A549 (cell line): Measurements from ENCODE around the gene CTNNA3. TPM values are rescaled to one million over a fixed set of nuclear protein-coding genes. Genes with fewer than 3 reads are reported as not detected.

ENCODE experiments used
- ATAC-seq, 2 experiments: fragments of 200-7000 bp in 1 of 2; fragments of >200 bp in 1 of 2; cut with Nextera tagmentation in 1 of 2; cut with Tn5 transposase in 1 of 2; 3 replicates each; pipeline versions ENCODE4 v1.8.0 to v1.9.1; 2018 to 2020; ENCODE audit warnings: mild to moderate bottlenecking in 1 of 2, moderate library complexity in 1 of 2
- CTCF ChIA-PET: fragments of 300-600 bp; sonication (Branson Sonifier 250); formaldehyde crosslinking; extraction: SDS; loops from one replicate; lab custom pipeline; 2021; ENCODE audit warnings: antibody characterized with exemption, inconsistent platforms; lab: Yijun Ruan, JAX
- POLR2A ChIA-PET: fragments of 350-600 bp; formaldehyde crosslinking; extraction: SDS; loops from one replicate; lab custom pipeline; 2021; ENCODE audit warnings: antibody characterized with exemption, inconsistent platforms; lab: Yijun Ruan, JAX
- DNase-seq, 2 experiments: peaks; one replicate each; pipeline versions ENCODE4 v3.0.0 to v3.0.0-alpha.2; 2011 to 2016; ENCODE audit warnings: low read depth in 1 of 2, low spot score in 1 of 2
- FAIRE-seq: peaks from 2 replicates; lab custom pipeline; 2011; peaks lifted over from hg19 to GRCh38; lab: Jason Lieb, UNC
- H3K27ac ChIP-seq, 2 experiments: fragments of >200 bp; sonication (Bioruptor Twin); formaldehyde crosslinking; 3 replicates each; pipeline ENCODE4 v1.5.1; 2016 to 2017
- H3K4me1 ChIP-seq: fragments of >200 bp; sonication (Bioruptor Twin); formaldehyde crosslinking; 3 replicates; pipeline ENCODE4 v1.6.1; 2016
- H3K4me2 ChIP-seq: fragments of >200 bp; sonication (Bioruptor Twin); formaldehyde crosslinking; 3 replicates; pipeline ENCODE4 v1.6.1; 2016
- H3K4me3 ChIP-seq: fragments of >200 bp; sonication (Bioruptor Twin); formaldehyde crosslinking; 3 replicates; pipeline ENCODE4 v1.5.1; 2016
- H3K9me3 ChIP-seq: fragments of >200 bp; sonication (Bioruptor Twin); formaldehyde crosslinking; 3 replicates; pipeline ENCODE4 v1.6.1; 2016
- CBX2 ChIP-seq: fragments of 200-600 bp; sonication (generic); IDR thresholded peaks from 2 replicates; pipeline ENCODE4 v1.6.1; 2016; ENCODE audit warnings: low read depth, mild to moderate bottlenecking, borderline replicate concordance
- CHD2 ChIP-seq: fragments of 150-350 bp; IDR thresholded peaks from 2 replicates; pipeline ENCODE4 v1.6.1; 2014; ENCODE audit warnings: low read length; ENCODE audit not compliant: partially characterized antibody
- E2F6 ChIP-seq: IDR thresholded peaks from 2 replicates; pipeline ENCODE4 v1.6.1; 2012; ENCODE audit warnings: low read depth, borderline replicate concordance
- ESRRA ChIP-seq: fragments of 150-350 bp; IDR thresholded peaks from 2 replicates; pipeline ENCODE4 v1.6.1; 2014; ENCODE audit warnings: mild to moderate bottlenecking, low read length, borderline replicate concordance
- FOSB ChIP-seq: fragments of 250-450 bp; sonication (Bioruptor Pico); IDR thresholded peaks from 2 replicates; pipeline ENCODE4 v1.5.0; 2020; ENCODE audit warnings: mild to moderate bottlenecking, moderate library complexity
- FOSL2 ChIP-seq, 2 experiments: fragments of 450-650 bp in 1 of 2; fragments of >200 bp in 1 of 2; sonication (Bioruptor Twin) in 1 of 2; formaldehyde crosslinking; IDR thresholded peaks; 2 replicates each; pipeline versions ENCODE4 v1.5.0 to v1.6.1; 2016 to 2020; ENCODE audit warnings: mild to moderate bottlenecking in 1 of 2, moderate library complexity in 1 of 2
- FOXS1 ChIP-seq: fragments of 250-450 bp; sonication (Bioruptor Pico); IDR thresholded peaks from 2 replicates; pipeline ENCODE4 v1.5.0; 2020; ENCODE audit warnings: mild to moderate bottlenecking, moderate library complexity
- GATA3 ChIP-seq: IDR thresholded peaks from 2 replicates; pipeline ENCODE4 v1.6.1; 2012; ENCODE audit warnings: borderline replicate concordance
- HDAC2 ChIP-seq: fragments of 200-600 bp; sonication (generic); IDR thresholded peaks from 2 replicates; pipeline ENCODE4 v1.6.1; 2016
- HMGXB4 ChIP-seq: fragments of 250-450 bp; sonication (Bioruptor Pico); IDR thresholded peaks from 2 replicates; pipeline ENCODE4 v1.5.0; 2021; ENCODE audit warnings: mild to moderate bottlenecking, moderate library complexity, borderline replicate concordance
- HOXB13 ChIP-seq: fragments of 250-450 bp; sonication (Bioruptor Pico); IDR thresholded peaks from 2 replicates; pipeline ENCODE4 v1.5.0; 2020; ENCODE audit warnings: low read depth, mild to moderate bottlenecking, moderate library complexity
- HOXB5 ChIP-seq: fragments of 250-450 bp; sonication (Bioruptor Pico); IDR thresholded peaks from 2 replicates; pipeline ENCODE4 v1.5.0; 2020; ENCODE audit warnings: mild to moderate bottlenecking, moderate library complexity
- MAFK ChIP-seq: fragments of 450-650 bp; IDR thresholded peaks from 2 replicates; pipeline ENCODE4 v1.6.1; 2014; ENCODE audit not compliant: partially characterized antibody
- MAZ ChIP-seq: fragments of 150-350 bp; IDR thresholded peaks from 2 replicates; pipeline ENCODE4 v1.6.1; 2014; ENCODE audit warnings: antibody characterized with exemption, low read depth, low read length, borderline replicate concordance
- MYC ChIP-seq: IDR thresholded peaks from 2 replicates; pipeline ENCODE4 v1.6.1; 2012; ENCODE audit warnings: mild to moderate bottlenecking, inconsistent platforms, low read length, improper control_type of control experiment, borderline replicate concordance
- NPAS2 ChIP-seq: fragments of 250-450 bp; sonication (Bioruptor Pico); IDR thresholded peaks from 2 replicates; pipeline ENCODE4 v1.8.0; 2022; ENCODE audit warnings: mild to moderate bottlenecking, moderate library complexity, borderline replicate concordance
- NR3C1 ChIP-seq: fragments of >200 bp; sonication (Bioruptor Twin); formaldehyde crosslinking; IDR thresholded peaks from 3 replicates; pipeline ENCODE4 v1.6.1; 2017
- POLR2A ChIP-seq: IDR thresholded peaks from 2 replicates; pipeline ENCODE4 v1.6.1; 2012; ENCODE audit warnings: mild to moderate bottlenecking, low read length
- POLR2AphosphoS2 ChIP-seq: conservative IDR thresholded peaks from 2 replicates; pipeline ENCODE4 v1.6.1; 2012; ENCODE audit warnings: low read length, improper control_type of control experiment, inconsistent platforms
- RAD21 ChIP-seq, 2 experiments: fragments of >200 bp in 1 of 2; sonication (Bioruptor Twin) in 1 of 2; formaldehyde crosslinking in 1 of 2; IDR thresholded peaks in 1 of 2; conservative IDR thresholded peaks in 1 of 2; 2 replicates in 1 of 2; 3 replicates in 1 of 2; pipeline ENCODE4 v1.6.1; 2012 to 2018; ENCODE audit warnings: inconsistent platforms in 1 of 2
- RARB ChIP-seq: fragments of 250-450 bp; sonication (Bioruptor Pico); IDR thresholded peaks from 2 replicates; pipeline ENCODE4 v1.8.0; 2021; ENCODE audit warnings: mild to moderate bottlenecking, moderate library complexity
- RFX5 ChIP-seq: fragments of 450-650 bp; IDR thresholded peaks from 2 replicates; pipeline ENCODE4 v1.7.1; 2014; ENCODE audit warnings: antibody characterized with exemption, mild to moderate bottlenecking, moderate library complexity
- RNF2 ChIP-seq: fragments of 200-600 bp; sonication (generic); IDR thresholded peaks from 2 replicates; pipeline ENCODE4 v1.6.1; 2016; ENCODE audit warnings: low read depth, mild to moderate bottlenecking, antibody characterized with exemption, moderate library complexity, borderline replicate concordance
- SMC3 ChIP-seq: fragments of >200 bp; sonication (Bioruptor Twin); formaldehyde crosslinking; IDR thresholded peaks from 3 replicates; pipeline ENCODE4 v1.6.1; 2018; ENCODE audit warnings: inconsistent platforms
- TP53 ChIP-seq: fragments of 250-450 bp; sonication (Bioruptor Pico); IDR thresholded peaks from 2 replicates; pipeline ENCODE4 v1.5.0; 2021; ENCODE audit warnings: mild to moderate bottlenecking, moderate library complexity
- ZNF302 ChIP-seq: fragments of 250-450 bp; sonication (Bioruptor Pico); IDR thresholded peaks from 2 replicates; pipeline ENCODE4 v1.9.0; 2021; ENCODE audit warnings: inconsistent platforms, mild to moderate bottlenecking, moderate library complexity
- WGBS: methylation state at CpG from one replicate; pipeline ENCODE4 v1.1.6; 2017; ENCODE audit errors: missing lambda C conversion rate; 5-methylcytosine and 5-hydroxymethylcytosine counted together
- polyA plus RNA-seq, 4 experiments: library from polyadenylated mRNA; depleted of rRNA in 3 of 4; stranded (reverse); fragments of >200 nt; fragmentation: RNase III in 1 of 4; extraction: RNeasy Plus Mini Kit Qiagen cat#74134 plus additional on column Dnase treatment in 1 of 4; gene quantifications; 2 replicates in 3 of 4; 3 replicates in 1 of 4; pipeline ENCODE4 v1.2.3, GENCODE V29; 2011 to 2017
- TF ChIP-seq, protein P1 (sequence below): fragments of >200 bp; sonication (Bioruptor Twin); formaldehyde crosslinking; IDR thresholded peaks from 3 replicates; pipeline ENCODE4 v1.6.1; 2016
- TF ChIP-seq, protein P2 (sequence below): IDR thresholded peaks from 2 replicates; pipeline ENCODE4 v1.6.1; 2012

Gene CTNNA3
- polyA plus RNA-seq, 2 of the 4 experiments (the other 2 are of a cell fraction), result not detected

DNA sequence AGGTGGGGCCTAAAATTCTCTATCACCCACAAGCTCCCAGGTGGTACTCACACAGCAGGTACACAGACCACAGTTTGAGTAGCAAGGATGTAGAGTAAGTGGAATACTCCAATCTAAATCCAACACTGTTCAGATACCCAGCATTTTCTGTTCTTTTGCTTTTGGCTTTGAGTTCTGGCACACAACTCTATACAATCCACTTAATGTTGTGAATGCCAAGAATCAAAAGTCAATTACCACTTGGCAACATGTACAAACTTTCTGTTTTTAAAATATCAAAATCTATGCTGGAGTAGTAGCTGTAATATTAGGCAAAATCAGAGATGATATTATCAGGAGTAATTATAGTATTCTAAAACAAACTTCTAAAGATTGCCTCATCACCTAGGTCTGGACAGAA lies 903.6 kb downstream of the CTNNA3 start:
- no peaks in the 10 kb centered on the region for H3K9me3 ChIP-seq
- ChIA-PET CTCF (no interaction called here), POLR2A (no interaction called here)
- DNase-seq (no peak), ATAC-seq (no peak), FAIRE-seq (no peak)
- H3K4me2 ChIP-seq, result no peak overlapping the region
- H3K27ac ChIP-seq, result no peak overlapping the region
- no peaks in the 10 kb centered on the region for H3K4me1 ChIP-seq
- TF ChIP-seq HMGXB4 (no peak), RAD21 (conservative IDR thresholded peaks at IDR 0.05 in 1 of 2, IDR thresholded peaks at IDR 0.05 in 1 of 2) (no peak), ESRRA (no peak), RNF2 (no peak), RFX5 (no peak), TP53 (CRISPR knock-in tag) (no peak), MYC (no peak), HOXB13 (CRISPR knock-in tag) (no peak), HOXB5 (CRISPR knock-in tag) (no peak), CHD2 (no peak), FOXS1 (CRISPR knock-in tag) (no peak), NR3C1 (no peak), FOSB (CRISPR knock-in tag) (no peak), POLR2A (no peak), SMC3 (no peak)
- no peak overlapping the region for H3K4me3 ChIP-seq

DNA sequence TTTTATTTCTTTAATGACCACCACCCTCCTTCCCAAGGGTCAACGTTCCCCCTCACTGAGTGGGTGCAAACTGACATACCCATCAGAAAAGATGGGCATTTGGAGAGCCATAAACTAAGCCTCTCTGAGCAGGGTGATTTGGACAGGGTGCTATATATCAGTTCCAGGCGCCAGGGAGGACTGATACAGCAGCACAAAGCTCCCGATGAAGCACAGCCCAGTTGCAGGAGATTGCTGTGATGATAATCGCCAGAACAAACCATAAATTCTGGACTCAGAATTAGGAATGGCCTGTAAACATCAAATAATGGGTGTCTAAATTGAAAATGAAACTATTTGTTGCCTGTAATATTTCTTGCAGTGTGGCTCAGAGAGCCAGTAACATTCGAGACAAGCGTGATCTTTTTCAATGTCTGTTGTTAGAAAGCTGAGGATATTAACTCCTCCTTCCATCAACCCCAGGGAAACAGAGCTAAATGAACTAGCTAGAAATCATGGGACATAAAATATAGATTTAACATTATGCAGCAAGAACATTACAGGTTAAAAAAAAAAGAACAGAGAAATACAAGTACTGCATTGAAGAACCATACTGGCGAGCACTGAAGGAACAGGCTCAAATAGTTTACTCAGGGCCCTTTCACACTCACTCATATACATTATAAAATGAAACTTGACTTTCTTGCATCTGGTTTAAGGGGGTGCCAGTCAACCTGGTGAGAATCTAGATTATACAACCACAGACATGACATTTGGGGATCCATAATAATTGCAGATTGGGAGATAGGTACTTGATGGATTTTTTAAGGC lies 907.6 kb downstream of the CTNNA3 start:
- TF ChIP-seq FOSL2 (IDR thresholded peaks at IDR 0.05), result no peak
- TF ChIP-seq FOSL2 (CRISPR knock-in tag; IDR thresholded peaks at IDR 0.05), result no peak
- no peak for TF ChIP-seq NPAS2 (CRISPR knock-in tag)
- TF ChIP-seq ZNF302 (CRISPR knock-in tag), result no peak
- TF ChIP-seq, protein P1, sequence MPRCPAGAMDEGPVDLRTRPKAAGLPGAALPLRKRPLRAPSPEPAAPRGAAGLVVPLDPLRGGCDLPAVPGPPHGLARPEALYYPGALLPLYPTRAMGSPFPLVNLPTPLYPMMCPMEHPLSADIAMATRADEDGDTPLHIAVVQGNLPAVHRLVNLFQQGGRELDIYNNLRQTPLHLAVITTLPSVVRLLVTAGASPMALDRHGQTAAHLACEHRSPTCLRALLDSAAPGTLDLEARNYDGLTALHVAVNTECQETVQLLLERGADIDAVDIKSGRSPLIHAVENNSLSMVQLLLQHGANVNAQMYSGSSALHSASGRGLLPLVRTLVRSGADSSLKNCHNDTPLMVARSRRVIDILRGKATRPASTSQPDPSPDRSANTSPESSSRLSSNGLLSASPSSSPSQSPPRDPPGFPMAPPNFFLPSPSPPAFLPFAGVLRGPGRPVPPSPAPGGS, result no peak
- no peak for TF ChIP-seq MAZ
- no peak for TF ChIP-seq POLR2AphosphoS2
- no peak for TF ChIP-seq CBX2
- no peak for TF ChIP-seq TP53 (CRISPR knock-in tag)
- TF ChIP-seq HDAC2, result no peak
- no peak for TF ChIP-seq ESRRA
- TF ChIP-seq E2F6, result no peak
- no peak for TF ChIP-seq MAFK
- no peak for TF ChIP-seq RARB (CRISPR knock-in tag)
- no peak for TF ChIP-seq GATA3
- TF ChIP-seq, protein P2, sequence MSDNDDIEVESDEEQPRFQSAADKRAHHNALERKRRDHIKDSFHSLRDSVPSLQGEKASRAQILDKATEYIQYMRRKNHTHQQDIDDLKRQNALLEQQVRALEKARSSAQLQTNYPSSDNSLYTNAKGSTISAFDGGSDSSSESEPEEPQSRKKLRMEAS, result no peak
- ChIA-PET POLR2A (no interaction called here), CTCF (no interaction called here)
- FAIRE-seq, result no peak
- no peak for ATAC-seq
- H3K4me3 ChIP-seq, result no peak overlapping the region
- no peak overlapping the region for H3K4me2 ChIP-seq
- no peak overlapping the region for H3K27ac ChIP-seq
- WGBS, result 32% methylated on average over 7 of the region's 7 CpGs
- no peaks in the 10 kb centered on the region for H3K9me3 ChIP-seq
- no peaks in the 10 kb centered on the region for H3K4me1 ChIP-seq
- no peak for DNase-seq
